Epidermal melanocyte (primary cell): Measurements from ENCODE around the gene TTLL11.

Experiments
- DNase-seq: peaks from one replicate; pipeline ENCODE4 v3.0.0; 2011; ENCODE audit warnings: low spot score; ENCODE audit not compliant: insufficient read length

The TTLL11 gene

DNA sequence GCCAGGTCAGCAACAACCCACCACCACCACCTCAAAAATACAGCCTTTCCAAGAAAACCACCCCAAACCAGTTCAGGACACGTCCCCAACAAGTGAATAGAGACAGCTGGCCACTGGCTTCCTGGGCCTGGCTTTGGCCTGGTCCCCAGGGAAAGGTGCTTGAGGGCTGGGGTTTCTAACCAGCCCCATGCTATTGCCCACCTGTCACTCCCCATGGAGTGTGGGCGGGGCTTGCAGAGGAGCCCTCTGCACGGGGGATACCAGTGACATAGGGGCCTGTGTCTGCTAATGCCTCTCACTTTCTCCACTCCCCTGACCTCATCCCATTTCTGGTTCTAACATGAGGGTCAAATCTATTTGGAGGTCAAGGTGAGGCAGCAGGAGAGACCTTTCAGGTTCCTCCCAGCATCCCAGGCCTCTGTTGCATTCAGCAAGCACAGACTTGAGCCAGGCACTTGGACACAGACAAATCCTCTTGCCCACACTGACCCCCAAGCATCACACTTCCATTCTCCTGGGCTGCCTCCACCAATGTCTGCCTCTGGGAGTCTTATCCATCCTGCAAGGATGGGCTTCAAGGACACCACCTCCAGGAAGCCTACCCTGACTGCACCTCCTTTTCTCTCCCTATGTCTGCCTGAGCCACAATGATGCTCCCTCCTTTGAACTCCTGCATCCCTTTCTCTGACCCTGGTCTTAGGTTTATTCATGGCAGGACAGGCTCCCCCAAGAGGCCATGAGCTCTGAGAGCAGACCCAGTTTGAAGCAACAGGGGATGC lies 16.1 kb upstream of the TTLL11 start:
- no peak for DNase-seq

DNA sequence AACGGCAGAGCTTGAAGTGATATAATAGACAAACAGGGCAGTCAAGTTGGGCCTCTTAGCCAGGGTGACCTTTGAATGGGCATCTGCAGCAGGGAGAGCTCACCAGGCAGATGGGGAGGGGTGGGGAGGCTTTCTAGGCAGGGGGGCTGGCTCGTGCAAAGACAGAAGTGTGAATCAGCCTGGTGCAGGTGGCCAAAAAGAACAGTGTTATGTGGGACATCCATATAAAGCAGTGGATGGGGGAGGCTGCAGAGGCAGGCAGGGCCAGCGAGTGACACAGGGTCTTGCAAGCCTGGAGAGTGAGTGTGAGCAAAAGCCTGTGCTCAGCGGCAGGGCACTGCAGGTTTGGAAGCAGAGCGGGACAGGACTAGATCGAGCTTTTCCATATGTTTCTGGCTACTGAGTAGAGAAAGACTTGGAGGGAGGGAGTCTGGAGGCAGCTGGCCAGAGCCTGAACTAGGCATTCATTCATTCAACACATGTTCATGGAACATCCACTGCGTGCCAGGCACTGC lies 14.2 kb upstream of the TTLL11 start:
- DNase-seq: no peak

GRCh38 chr9:122106576-122106975 lies 13.5 kb upstream of the TTLL11 start:
- DNase-seq: no peak

GRCh38 chr9:122103985-122104384 lies 10.9 kb upstream of the TTLL11 start:
- no peak for DNase-seq

GRCh38 chr9:122102156-122102555 lies 9.0 kb upstream of the TTLL11 start:
- no peak for DNase-seq

DNA sequence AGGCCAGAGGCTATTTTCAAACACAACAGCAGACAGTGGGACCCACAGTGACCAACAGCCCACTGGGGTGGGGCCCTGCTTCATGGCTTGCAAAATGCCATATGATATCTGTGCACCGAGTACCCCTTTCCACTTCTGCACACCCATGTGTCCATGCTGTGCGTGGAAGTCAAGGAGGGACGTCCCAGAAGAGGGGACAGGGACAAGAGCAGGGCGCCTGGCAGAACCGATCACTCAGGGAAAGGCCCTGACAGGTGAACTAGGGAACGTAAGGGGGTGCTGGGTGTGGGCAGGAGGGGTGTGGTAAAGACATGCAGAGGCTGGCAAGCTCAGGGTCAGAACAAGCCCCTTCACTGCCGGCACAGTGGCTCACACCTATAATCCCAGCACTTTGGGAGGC lies 7.6 kb upstream of the TTLL11 start:
- no peak for DNase-seq

DNA sequence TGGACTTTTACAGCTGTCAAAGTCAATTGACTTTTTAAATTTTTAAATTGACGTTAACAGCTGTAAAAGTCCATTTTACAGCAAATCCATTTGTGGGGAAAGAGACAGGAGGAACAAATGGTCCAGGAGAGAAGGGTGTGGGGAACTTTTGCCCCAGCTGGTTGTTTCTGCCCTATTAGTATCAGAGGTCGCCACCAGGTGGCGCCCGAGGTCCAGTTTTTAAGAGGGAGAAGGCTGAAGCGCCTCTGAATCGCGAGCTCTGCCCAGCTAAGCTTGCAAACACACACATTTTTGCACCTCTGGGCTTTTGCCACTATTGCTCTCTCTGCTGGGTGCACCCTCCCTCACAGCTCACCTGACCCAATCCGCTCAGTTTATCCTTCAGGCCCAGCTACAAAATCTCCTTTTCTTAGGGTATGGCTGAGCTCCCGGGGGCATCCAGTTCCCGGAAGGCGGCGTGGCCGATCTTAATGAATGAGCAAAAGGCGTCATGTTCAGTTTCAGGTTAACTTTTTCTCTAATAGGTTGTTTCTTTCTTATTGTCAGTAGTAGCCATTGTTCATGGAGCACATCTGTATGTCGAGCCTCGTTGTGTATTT lies 6.3 kb upstream of the TTLL11 start:
- DNase-seq: peak; percentile 66

DNA sequence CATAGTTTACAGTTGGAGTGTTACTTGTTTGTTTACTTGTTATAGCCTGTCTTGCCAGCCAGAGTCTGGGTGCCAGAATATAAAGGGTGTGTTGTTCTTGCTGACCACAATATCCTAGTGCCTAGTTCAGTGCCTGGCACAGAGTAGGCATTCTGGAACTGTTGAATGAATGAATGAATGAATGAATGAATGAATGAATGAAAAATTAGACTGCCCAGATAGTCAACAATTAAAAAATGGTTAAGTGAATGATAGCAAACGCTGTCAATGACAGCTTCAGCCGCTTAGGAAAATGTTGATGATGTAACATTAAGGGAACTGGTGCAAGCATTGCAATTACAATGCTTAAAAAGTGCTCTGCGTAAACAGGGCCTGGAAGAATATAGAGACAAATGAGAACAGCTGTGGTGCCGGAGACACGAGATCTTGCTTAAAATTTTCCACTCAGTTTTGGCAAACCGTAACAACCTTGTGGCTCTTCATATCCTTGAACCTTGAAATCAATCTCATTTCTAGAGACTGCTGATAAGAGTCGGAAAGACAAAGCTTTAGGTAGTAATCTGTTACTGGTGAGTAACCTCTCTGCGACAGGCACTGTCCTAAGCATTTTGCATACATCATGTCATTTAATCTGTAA lies 4.7 kb upstream of the TTLL11 start:
- no peak for DNase-seq

GRCh38 chr9:122096620-122097415 lies 3.7 kb upstream of the TTLL11 start:
- no peak for DNase-seq

GRCh38 chr9:122095010-122095767 lies 2.1 kb upstream of the TTLL11 start:
- no peak for DNase-seq

DNA sequence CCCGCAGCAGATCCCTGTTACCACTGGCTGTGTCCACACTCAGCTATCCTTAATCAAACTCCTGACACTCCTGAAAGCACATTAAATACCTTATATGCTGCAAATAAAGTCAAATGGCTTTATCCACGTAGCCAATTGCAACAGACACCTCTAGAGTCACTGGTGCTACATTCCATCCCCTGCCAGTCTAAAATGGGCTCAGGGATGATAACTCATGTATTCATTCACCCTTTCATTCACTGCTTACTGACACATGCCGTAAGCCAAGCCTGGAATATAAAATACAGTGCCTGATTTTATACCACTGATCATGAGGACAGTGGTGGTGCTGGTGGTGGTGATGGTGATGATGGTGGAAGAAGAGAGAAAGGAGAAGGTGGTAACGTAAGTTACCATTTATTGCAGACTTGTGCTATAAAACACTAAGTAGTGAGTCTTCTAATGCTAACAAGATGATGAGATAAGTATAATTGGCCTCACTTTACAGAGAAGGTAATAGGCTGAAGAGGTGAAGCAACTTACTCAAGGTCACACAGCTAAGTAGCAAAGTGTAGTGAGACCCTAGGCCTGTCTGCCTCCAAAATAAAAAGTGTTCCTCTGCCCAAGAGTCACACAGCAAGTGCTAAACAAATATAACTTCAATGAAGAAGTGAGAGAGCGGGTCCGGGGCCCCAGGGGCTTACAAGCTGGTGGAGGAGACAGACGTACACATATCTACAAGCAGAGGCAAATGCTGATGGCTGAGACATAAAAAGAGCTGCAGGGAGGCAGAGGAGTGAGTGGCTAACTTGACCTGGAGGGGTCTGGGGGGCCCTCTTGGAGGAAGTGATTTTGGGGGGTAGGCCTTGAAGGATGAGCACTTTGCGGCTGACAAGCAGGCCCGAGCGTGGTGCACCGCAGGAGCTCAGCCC lies 1.2 kb downstream of the TTLL11 start:
- DNase-seq: no peak

DNA sequence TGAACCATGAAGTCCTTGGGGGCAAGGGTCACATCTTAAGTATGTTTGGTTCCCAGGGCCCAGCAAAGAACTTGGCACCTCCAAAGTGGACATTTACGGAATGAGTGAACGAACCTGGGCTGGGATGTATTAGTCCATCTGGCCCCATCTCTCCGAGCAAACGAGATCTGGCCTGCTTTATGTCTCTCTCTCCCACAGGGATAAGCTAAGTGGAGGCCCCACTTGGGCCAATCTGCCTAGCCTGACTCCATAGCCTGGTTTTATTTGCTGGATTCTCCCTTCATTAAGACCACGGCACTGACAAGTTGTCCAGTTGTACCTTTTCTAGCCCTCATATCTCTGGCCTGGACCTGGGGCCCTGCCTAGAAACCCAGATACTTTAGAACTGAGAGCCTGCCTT lies 2.1 kb downstream of the TTLL11 start:
- DNase-seq: no peak

DNA sequence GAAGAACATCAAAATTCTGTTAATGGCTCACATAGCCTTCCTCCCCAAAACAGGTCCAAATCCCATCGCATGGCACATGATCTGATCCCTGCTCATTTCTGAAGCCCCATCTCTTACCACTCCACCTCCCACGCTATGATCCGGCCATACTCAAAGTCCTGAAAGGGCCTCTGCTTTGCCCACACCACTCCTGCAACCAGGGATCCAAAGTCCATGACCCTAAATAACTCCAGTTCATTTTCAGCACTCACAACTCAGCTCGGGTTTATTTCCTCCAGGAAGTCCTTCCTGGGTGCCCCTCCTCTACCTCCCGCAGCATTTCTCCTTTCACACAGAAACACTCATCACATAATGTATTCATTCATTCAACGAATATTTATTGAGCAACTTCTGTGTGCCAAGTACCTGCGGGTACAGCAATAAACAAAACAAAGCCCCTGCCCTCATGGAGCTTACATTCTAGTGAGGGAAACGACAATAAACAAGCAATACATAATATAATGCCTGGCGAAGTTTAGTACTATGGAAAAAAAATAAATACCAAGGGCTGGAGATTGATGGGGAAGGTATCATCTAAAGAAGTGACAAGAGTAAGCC lies 2.7 kb downstream of the TTLL11 start:
- DNase-seq: no peak

GRCh38 chr9:122088880-122089706 lies 4.0 kb downstream of the TTLL11 start:
- no peak for DNase-seq

GRCh38 chr9:122087406-122088200 lies 5.5 kb downstream of the TTLL11 start:
- no peak for DNase-seq

DNA sequence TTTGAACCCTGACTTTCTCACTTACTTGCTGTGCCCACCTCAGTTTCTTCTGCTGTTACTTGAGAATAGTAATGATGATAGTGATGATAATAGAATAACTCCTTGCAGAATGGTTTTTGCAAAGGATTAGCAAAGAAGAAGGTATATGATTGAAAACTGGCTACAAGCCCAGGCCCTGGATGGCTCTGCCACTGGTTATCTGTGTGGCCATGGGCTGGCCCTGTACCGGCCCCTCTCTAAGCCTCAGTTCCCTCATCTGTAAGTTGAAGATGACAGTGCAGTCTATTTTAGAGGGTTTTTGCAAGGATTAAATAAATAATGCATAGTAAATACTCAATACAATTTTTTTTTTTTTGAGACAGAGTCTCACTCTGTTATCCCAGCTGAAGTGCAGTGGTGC lies 6.2 kb downstream of the TTLL11 start:
- DNase-seq: no peak

- no peak for DNase-seq
Measured at GRCh38 chr9:122085260-122085659, 7.8 kb downstream of the TTLL11 start.
